ENCODE measurements around the gene GPC6. TPM values are rescaled to one million over a fixed set of nuclear protein-coding genes. Genes with fewer than 3 reads are reported as not detected.

GPC6 gene
- total RNA-seq, 1 experiment from 2014 or later: 0.22 TPM

GRCh38 chr13:93628136-93628797, 401.7 kb downstream of the GPC6 start (continued):
- TF ChIP-seq, protein P1, sequence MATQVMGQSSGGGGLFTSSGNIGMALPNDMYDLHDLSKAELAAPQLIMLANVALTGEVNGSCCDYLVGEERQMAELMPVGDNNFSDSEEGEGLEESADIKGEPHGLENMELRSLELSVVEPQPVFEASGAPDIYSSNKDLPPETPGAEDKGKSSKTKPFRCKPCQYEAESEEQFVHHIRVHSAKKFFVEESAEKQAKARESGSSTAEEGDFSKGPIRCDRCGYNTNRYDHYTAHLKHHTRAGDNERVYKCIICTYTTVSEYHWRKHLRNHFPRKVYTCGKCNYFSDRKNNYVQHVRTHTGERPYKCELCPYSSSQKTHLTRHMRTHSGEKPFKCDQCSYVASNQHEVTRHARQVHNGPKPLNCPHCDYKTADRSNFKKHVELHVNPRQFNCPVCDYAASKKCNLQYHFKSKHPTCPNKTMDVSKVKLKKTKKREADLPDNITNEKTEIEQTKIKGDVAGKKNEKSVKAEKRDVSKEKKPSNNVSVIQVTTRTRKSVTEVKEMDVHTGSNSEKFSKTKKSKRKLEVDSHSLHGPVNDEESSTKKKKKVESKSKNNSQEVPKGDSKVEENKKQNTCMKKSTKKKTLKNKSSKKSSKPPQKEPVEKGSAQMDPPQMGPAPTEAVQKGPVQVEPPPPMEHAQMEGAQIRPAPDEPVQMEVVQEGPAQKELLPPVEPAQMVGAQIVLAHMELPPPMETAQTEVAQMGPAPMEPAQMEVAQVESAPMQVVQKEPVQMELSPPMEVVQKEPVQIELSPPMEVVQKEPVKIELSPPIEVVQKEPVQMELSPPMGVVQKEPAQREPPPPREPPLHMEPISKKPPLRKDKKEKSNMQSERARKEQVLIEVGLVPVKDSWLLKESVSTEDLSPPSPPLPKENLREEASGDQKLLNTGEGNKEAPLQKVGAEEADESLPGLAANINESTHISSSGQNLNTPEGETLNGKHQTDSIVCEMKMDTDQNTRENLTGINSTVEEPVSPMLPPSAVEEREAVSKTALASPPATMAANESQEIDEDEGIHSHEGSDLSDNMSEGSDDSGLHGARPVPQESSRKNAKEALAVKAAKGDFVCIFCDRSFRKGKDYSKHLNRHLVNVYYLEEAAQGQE (IDR thresholded peaks at IDR 0.05; ENCODE audit: low read depth): no peak
- TF ChIP-seq ZNF274 (IDR thresholded peaks at IDR 0.05; ENCODE audit: low read depth, low read length) (no peak), ELF1 (IDR thresholded peaks at IDR 0.05; ENCODE audit: borderline replicate concordance, low read depth) (no peak), SIN3A (IDR thresholded peaks at IDR 0.05; ENCODE audit: low read depth) (no peak)

GRCh38 chr13:93635616-93636032, 409.0 kb downstream of the GPC6 start:
- no peaks in the 10 kb centered on the region for H4K20me1 ChIP-seq (ENCODE audit: insufficient read depth)
- H3K9me2 ChIP-seq (ENCODE audit: insufficient read depth): no peaks in the 10 kb centered on the region
- ChIA-PET RAD21 (ENCODE audit: low non-redundant PET in 1 of 2, low total read pairs in 2 of 2, uncharacterized antibody in 2 of 2, unreplicated experiment in 2 of 2) (no interaction called here), POLR2A (no interaction called here), CTCF (no interaction called here)
- TF ChIP-seq, protein P2, sequence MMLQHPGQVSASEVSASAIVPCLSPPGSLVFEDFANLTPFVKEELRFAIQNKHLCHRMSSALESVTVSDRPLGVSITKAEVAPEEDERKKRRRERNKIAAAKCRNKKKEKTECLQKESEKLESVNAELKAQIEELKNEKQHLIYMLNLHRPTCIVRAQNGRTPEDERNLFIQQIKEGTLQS (IDR thresholded peaks at IDR 0.05): no peak
- TF ChIP-seq MAX (IDR thresholded peaks at IDR 0.05) (no peak), EZH2 (IDR thresholded peaks at IDR 0.05) (no peak), YY1 (IDR thresholded peaks at IDR 0.05; ENCODE audit: extremely low read depth, insufficient replicate concordance, low read depth, low read length) (no peak), POLR2AphosphoS5 (IDR thresholded peaks at IDR 0.05; ENCODE audit: low read depth, low read length) (no peak), CBX3 (IDR thresholded peaks at IDR 0.05; ENCODE audit: low read depth) (no peak)
- H3K79me2 ChIP-seq (ENCODE audit: insufficient read depth, low read length): no peaks in the 10 kb centered on the region
- H3K4me1 ChIP-seq (ENCODE audit: control insufficient read depth in 1 of 2, insufficient read depth in 2 of 2, low read length in 2 of 2): no peaks in the 10 kb centered on the region
- H2AFZ ChIP-seq (ENCODE audit: low read depth, low read length, poor library complexity, severe bottlenecking): no peak overlapping the region
- no peak overlapping the region for H3K27ac ChIP-seq (ENCODE audit: low read depth, low read length)
- H3K9me3 ChIP-seq (ENCODE audit: control insufficient read depth in 1 of 2, insufficient read depth in 1 of 2, low read depth in 1 of 2, low read length in 2 of 2): peaks cover 16 to 22% of the 10 kb centered on the region in 2 experiments; a peak in 3 of 4 replicates
- no peaks in the 10 kb centered on the region for H3K36me3 ChIP-seq (ENCODE audit: control insufficient read depth in 1 of 2, insufficient read depth in 2 of 2, low read length in 2 of 2)
- DNase-seq (ENCODE audit: low read depth, low spot score) (no peak), ATAC-seq (no peak)
- H3K27me3 ChIP-seq (ENCODE audit: insufficient read depth, low read length): no peaks in the 10 kb centered on the region
- H3K4me2 ChIP-seq (ENCODE audit: low read length): no peak overlapping the region
- intact Hi-C loops (cut with micrococcal nuclease): no loop called here
- no peak overlapping the region for H3K9ac ChIP-seq (ENCODE audit: low read length)
- no TSS peak for BruUV-seq (replicated peaks)
- H3K4me3 ChIP-seq (replicated peaks in 1 of 2; ENCODE audit: low read depth in 1 of 2, low read length in 2 of 2): no peak overlapping the region
